Stomach (tissue), 4 donors: ENCODE data around the gene VSTM4.

Experiments
- CTCF ChIP-seq, 7 experiments: fragments of 450-650 bp in 4 of 7; fragments of 200-600 bp in 3 of 7; sonication (generic) in 3 of 7; IDR thresholded peaks; one replicate each; pipeline ENCODE4 v1.5.1; 2016 to 2019; ENCODE audit warnings: antibody characterized with exemption in 7 of 7, control low read depth in 2 of 7, mild to moderate bottlenecking in 1 of 7
- EP300 ChIP-seq: sonication (generic); formaldehyde crosslinking; IDR thresholded peaks from one replicate; pipeline ENCODE4 v1.6.1; 2017; ENCODE audit warnings: antibody characterized with exemption
- POLR2A ChIP-seq, 4 donors: fragments of 450-650 bp; IDR thresholded peaks; one replicate each; pipeline ENCODE4 v1.6.1; 2016; ENCODE audit warnings: antibody characterized with exemption in 4 of 4, control low read depth in 2 of 4, mild to moderate bottlenecking in 1 of 4, moderate library complexity in 1 of 4

GRCh38 chr10:49113741-49114141, 1.6 kb downstream of the VSTM4 start:
- no peak for TF ChIP-seq CTCF (IDR thresholded peaks at IDR 0.05)
- TF ChIP-seq EP300, result no peak
- TF ChIP-seq POLR2A (IDR thresholded peaks at IDR 0.05), result no peak
